ENCODE results near the gene CT47A1. TPM values are rescaled to one million over a fixed set of nuclear protein-coding genes. Genes with fewer than 3 reads are reported as not detected.
"Not testable (repeated sequence)": the region's sequence is repeated elsewhere in the genome, so short reads cannot be mapped to it uniquely, and the experiment has no call there.

CT47A1 gene
- total RNA-seq, 3 donors from 2014 or later = not detected

DNA sequence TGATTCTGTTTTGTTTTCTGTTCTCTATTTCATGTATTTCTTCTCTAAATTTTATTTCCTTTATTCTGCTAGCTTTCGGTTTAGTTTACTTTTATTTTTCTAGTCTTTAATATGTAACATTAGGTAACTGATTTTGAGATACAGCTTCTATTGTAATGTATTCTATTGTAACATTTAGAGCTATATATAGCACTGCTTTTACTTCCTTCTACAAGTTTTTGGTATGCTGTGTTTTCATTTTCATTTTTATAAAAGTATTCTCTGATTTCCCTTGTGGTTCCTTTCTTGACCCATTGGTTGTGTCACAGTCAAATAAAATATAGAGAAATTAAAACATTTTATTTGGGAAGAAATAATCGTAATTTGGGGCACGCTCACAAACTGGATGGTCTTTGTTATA, 13.9 kb upstream of the CT47A1 start:
- Histone ChIP-seq H3K9me3 (no peaks in the 10 kb centered on the region), H3K27ac (no peak overlapping the region), H3K4me3 (no peak overlapping the region), H3K4me1 (no peaks in the 10 kb centered on the region), H3K27me3 (no peaks in the 10 kb centered on the region), H3K36me3 (no peaks in the 10 kb centered on the region)
- intact Hi-C loops (cut with DNase I; ENCODE audit: low total_unique reads) = no loop called here
- DNase-seq (ENCODE audit: low spot score in 2 of 2) = no peak
- TF ChIP-seq CTCF (IDR thresholded peaks at IDR 0.05) = no peak
- TF ChIP-seq POLR2AphosphoS5 (IDR thresholded peaks at IDR 0.05) = no peak
- TF ChIP-seq POLR2A (IDR thresholded peaks at IDR 0.05) = no peak

- intact Hi-C loops (cut with DNase I; ENCODE audit: low total_unique reads); H3K4me3 ChIP-seq; H3K36me3 ChIP-seq; H3K27ac ChIP-seq; DNase-seq (ENCODE audit: low spot score in 2 of 2); H3K4me1 ChIP-seq; H3K27me3 ChIP-seq; H3K9me3 ChIP-seq: not testable (repeated sequence)
Measured at GRCh38 chrX:120956500-120956899, 29.1 kb downstream of the CT47A1 start, which contains the start of gene CT47A7. Gene CT47A7 (minus strand): TSS chrX:120956600. CDS start chrX:120956345, 255 bp downstream.

Other genes starting within 250 kb of the CT47A1 start
- not detected for gene CT47B1, start 109.9 kb downstream of the CT47A1 start, total RNA-seq
- gene CT47A11, start 48.6 kb downstream of the CT47A1 start, total RNA-seq = not detected
- gene CT47A10, start 43.7 kb downstream of the CT47A1 start, total RNA-seq = not detected
- gene CT47A9, start 38.9 kb downstream of the CT47A1 start, total RNA-seq = not detected
- gene CT47A8, start 34.0 kb downstream of the CT47A1 start, total RNA-seq = not detected
- not detected for gene CT47A7, start 29.2 kb downstream of the CT47A1 start, total RNA-seq
- not detected for gene CT47A6, start 24.3 kb downstream of the CT47A1 start, total RNA-seq
- not detected for gene CT47A5, start 19.4 kb downstream of the CT47A1 start, total RNA-seq
- not detected for gene CT47A4, start 14.6 kb downstream of the CT47A1 start, total RNA-seq
- not detected for gene CT47A3, start 9.7 kb downstream of the CT47A1 start, total RNA-seq
- gene CT47A2, start 4.8 kb downstream of the CT47A1 start, total RNA-seq = not detected
- gene GLUD2, start 61.9 kb upstream of the CT47A1 start, total RNA-seq = 1 to 10 TPM; 2.8 to 4.3 (median 4.0) TPM